Measurements from ENCODE around the gene NFIB. TPM values are rescaled to one million over a fixed set of nuclear protein-coding genes. Genes with fewer than 3 reads are reported as not detected.

NFIB gene
- total RNA-seq, 1 experiment from 2014 or later = 12.5 TPM

DNA sequence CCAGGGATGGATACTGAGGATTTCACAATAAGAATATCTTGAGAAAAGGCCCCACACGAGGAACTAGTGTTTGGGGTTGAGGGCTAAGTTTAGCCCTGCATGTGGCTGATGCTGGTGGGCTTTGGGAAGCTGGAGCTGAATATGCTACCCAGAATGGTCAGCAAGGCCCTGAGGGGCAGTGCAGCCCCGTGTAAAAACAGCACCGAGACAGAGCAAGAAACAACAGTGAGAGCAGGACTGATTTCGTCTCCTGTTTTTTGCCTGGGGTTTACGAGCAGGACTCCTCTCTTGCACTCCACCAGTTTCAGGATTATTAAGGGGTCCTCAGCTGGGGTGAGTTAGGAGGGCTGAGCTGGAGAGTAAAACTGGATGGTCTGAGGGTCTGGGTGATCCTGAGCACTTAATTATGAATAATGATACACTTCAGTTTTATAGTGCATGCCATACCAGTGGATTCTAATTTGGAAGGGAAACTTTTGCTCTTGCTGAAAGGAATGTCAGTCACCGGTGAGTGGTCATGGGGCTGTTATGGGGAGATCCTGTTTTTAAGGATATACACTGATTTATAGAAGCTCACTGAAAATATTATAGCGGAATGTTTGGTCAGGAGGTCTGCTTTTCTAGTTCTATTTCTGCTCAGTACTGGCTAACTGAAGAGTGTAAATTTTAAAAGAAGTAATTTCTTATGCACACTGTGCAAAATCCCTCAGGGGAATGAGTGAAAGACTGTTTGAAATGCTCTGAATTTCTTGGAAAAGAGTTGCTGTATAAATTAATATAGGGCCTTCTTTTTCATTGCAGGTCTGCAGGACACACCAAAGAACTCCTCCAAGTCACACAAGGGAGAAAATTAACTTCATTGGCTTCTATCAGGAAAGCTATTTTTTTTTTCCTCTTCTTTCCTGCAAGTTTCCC is 42.7 kb upstream of the NFIB start:
- Mint-ChIP-seq H3K27ac (peak overlapping the region; percentile 38; the same call in 1 of the 2 replicates), H3K36me3 (no peaks in the 10 kb centered on the region), H3K9me3 (no peaks in the 10 kb centered on the region), H3K4me3 (no peak overlapping the region), H3K4me1 (peaks cover 48% of the 10 kb centered on the region), H3K27me3 (ENCODE audit: low read depth) (peaks cover 28% of the 10 kb centered on the region)
- ChIA-PET CTCF (interaction anchor here (0.5 kb wide), 1 partner anchor 411 kb away, joined by 4 read pairs; no protein-coding TSS in a partner anchor), POLR2A (no interaction called here)
- TF ChIP-seq, protein P1, sequence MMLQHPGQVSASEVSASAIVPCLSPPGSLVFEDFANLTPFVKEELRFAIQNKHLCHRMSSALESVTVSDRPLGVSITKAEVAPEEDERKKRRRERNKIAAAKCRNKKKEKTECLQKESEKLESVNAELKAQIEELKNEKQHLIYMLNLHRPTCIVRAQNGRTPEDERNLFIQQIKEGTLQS (CRISPR knock-in tag; conservative IDR thresholded peaks at IDR 0.05) = no peak
- TF ChIP-seq ETV6 (CRISPR knock-in tag; IDR thresholded peaks at IDR 0.05) = no peak
- no peak for TF ChIP-seq ZNF396 (CRISPR knock-in tag; IDR thresholded peaks at IDR 0.05; ENCODE audit: borderline replicate concordance)
- no peak for TF ChIP-seq ZNF263 (CRISPR knock-in tag; IDR thresholded peaks at IDR 0.05; ENCODE audit: low read depth)
- ATAC-seq (no peak; the same call in 1 of the 2 replicates), DNase-seq (ENCODE audit: low spot score) (no peak)

DNA sequence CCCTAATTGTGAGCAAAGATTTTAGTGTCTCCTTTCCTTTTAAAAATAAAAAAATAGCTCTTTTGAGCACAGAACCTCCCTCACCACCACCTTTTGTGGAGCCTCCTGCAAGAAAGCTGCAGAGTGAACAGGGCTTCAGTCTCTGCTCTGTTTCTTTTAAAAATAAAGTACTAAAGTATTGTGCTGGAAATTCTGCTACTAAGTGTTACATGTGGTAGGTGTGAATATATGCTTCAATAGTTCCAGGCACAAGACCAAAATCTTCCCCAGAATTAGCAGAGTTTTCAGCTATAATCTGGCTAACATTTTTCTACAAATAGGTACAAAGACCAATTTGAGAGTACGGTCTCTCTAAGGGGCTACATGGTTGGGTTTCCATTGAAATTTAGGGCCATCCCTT is 40.3 kb upstream of the NFIB start:
- H3K9me3 Mint-ChIP-seq = no peaks in the 10 kb centered on the region
- POLR2A ChIA-PET = interaction anchor here (0.7 to 1.0 kb wide), 2 partner anchors 38 to 118 kb away, joined by 4 to 15 read pairs; no protein-coding TSS in a partner anchor

More for the DNA sequence above, 40.3 kb upstream of the NFIB start:
- no peaks in the 10 kb centered on the region for H3K36me3 Mint-ChIP-seq
- TF ChIP-seq FOXJ3 (CRISPR knock-in tag; IDR thresholded peaks at IDR 0.05; ENCODE audit: borderline replicate concordance) = no peak
- TF ChIP-seq, protein P2, sequence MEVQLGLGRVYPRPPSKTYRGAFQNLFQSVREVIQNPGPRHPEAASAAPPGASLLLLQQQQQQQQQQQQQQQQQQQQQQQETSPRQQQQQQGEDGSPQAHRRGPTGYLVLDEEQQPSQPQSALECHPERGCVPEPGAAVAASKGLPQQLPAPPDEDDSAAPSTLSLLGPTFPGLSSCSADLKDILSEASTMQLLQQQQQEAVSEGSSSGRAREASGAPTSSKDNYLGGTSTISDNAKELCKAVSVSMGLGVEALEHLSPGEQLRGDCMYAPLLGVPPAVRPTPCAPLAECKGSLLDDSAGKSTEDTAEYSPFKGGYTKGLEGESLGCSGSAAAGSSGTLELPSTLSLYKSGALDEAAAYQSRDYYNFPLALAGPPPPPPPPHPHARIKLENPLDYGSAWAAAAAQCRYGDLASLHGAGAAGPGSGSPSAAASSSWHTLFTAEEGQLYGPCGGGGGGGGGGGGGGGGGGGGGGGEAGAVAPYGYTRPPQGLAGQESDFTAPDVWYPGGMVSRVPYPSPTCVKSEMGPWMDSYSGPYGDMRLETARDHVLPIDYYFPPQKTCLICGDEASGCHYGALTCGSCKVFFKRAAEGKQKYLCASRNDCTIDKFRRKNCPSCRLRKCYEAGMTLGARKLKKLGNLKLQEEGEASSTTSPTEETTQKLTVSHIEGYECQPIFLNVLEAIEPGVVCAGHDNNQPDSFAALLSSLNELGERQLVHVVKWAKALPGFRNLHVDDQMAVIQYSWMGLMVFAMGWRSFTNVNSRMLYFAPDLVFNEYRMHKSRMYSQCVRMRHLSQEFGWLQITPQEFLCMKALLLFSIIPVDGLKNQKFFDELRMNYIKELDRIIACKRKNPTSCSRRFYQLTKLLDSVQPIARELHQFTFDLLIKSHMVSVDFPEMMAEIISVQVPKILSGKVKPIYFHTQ (CRISPR knock-in tag; IDR thresholded peaks at IDR 0.05) = no peak
- TF ChIP-seq CBFB (CRISPR knock-in tag; IDR thresholded peaks at IDR 0.05; ENCODE audit: low read depth) = no peak
- TF ChIP-seq, protein P3, sequence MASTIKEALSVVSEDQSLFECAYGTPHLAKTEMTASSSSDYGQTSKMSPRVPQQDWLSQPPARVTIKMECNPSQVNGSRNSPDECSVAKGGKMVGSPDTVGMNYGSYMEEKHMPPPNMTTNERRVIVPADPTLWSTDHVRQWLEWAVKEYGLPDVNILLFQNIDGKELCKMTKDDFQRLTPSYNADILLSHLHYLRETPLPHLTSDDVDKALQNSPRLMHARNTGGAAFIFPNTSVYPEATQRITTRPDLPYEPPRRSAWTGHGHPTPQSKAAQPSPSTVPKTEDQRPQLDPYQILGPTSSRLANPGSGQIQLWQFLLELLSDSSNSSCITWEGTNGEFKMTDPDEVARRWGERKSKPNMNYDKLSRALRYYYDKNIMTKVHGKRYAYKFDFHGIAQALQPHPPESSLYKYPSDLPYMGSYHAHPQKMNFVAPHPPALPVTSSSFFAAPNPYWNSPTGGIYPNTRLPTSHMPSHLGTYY (CRISPR knock-in tag; IDR thresholded peaks at IDR 0.05) = no peak
- TF ChIP-seq, protein P4, sequence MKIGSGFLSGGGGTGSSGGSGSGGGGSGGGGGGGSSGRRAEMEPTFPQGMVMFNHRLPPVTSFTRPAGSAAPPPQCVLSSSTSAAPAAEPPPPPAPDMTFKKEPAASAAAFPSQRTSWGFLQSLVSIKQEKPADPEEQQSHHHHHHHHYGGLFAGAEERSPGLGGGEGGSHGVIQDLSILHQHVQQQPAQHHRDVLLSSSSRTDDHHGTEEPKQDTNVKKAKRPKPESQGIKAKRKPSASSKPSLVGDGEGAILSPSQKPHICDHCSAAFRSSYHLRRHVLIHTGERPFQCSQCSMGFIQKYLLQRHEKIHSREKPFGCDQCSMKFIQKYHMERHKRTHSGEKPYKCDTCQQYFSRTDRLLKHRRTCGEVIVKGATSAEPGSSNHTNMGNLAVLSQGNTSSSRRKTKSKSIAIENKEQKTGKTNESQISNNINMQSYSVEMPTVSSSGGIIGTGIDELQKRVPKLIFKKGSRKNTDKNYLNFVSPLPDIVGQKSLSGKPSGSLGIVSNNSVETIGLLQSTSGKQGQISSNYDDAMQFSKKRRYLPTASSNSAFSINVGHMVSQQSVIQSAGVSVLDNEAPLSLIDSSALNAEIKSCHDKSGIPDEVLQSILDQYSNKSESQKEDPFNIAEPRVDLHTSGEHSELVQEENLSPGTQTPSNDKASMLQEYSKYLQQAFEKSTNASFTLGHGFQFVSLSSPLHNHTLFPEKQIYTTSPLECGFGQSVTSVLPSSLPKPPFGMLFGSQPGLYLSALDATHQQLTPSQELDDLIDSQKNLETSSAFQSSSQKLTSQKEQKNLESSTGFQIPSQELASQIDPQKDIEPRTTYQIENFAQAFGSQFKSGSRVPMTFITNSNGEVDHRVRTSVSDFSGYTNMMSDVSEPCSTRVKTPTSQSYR (CRISPR knock-in tag; IDR thresholded peaks at IDR 0.05) = no peak
- TF ChIP-seq ZNF671 (CRISPR knock-in tag; IDR thresholded peaks at IDR 0.05) = no peak
- TF ChIP-seq NR2C2 (CRISPR knock-in tag; IDR thresholded peaks at IDR 0.05) = no peak
- TF ChIP-seq HMGA2 (CRISPR knock-in tag; IDR thresholded peaks at IDR 0.05) = no peak
- TF ChIP-seq, protein P5, sequence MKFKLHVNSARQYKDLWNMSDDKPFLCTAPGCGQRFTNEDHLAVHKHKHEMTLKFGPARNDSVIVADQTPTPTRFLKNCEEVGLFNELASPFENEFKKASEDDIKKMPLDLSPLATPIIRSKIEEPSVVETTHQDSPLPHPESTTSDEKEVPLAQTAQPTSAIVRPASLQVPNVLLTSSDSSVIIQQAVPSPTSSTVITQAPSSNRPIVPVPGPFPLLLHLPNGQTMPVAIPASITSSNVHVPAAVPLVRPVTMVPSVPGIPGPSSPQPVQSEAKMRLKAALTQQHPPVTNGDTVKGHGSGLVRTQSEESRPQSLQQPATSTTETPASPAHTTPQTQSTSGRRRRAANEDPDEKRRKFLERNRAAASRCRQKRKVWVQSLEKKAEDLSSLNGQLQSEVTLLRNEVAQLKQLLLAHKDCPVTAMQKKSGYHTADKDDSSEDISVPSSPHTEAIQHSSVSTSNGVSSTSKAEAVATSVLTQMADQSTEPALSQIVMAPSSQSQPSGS (CRISPR knock-in tag; IDR thresholded peaks at IDR 0.05; ENCODE audit: borderline replicate concordance, low read depth) = no peak
- no peak for TF ChIP-seq OVOL2 (CRISPR knock-in tag; IDR thresholded peaks at IDR 0.05; ENCODE audit: borderline replicate concordance)
- TF ChIP-seq, protein P6, sequence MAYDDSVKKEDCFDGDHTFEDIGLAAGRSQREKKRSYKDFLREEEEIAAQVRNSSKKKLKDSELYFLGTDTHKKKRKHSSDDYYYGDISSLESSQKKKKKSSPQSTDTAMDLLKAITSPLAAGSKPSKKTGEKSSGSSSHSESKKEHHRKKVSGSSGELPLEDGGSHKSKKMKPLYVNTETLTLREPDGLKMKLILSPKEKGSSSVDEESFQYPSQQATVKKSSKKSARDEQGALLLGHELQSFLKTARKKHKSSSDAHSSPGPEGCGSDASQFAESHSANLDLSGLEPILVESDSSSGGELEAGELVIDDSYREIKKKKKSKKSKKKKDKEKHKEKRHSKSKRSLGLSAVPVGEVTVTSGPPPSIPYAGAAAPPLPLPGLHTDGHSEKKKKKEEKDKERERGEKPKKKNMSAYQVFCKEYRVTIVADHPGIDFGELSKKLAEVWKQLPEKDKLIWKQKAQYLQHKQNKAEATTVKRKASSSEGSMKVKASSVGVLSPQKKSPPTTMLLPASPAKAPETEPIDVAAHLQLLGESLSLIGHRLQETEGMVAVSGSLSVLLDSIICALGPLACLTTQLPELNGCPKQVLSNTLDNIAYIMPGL (CRISPR knock-in tag; IDR thresholded peaks at IDR 0.05) = no peak
- TF ChIP-seq, protein P7, sequence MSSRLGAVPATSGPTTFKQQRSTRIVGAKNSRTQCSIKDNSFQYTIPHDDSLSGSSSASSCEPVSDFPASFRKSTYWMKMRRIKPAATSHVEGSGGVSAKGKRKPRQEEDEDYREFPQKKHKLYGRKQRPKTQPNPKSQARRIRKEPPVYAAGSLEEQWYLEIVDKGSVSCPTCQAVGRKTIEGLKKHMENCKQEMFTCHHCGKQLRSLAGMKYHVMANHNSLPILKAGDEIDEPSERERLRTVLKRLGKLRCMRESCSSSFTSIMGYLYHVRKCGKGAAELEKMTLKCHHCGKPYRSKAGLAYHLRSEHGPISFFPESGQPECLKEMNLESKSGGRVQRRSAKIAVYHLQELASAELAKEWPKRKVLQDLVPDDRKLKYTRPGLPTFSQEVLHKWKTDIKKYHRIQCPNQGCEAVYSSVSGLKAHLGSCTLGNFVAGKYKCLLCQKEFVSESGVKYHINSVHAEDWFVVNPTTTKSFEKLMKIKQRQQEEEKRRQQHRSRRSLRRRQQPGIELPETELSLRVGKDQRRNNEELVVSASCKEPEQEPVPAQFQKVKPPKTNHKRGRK (CRISPR knock-in tag; IDR thresholded peaks at IDR 0.05; ENCODE audit: borderline replicate concordance) = no peak
- TF ChIP-seq RELA (CRISPR knock-in tag; IDR thresholded peaks at IDR 0.05; ENCODE audit: borderline replicate concordance) = no peak
- no peak for TF ChIP-seq NFATC4 (CRISPR knock-in tag; IDR thresholded peaks at IDR 0.05)
- TF ChIP-seq ZBTB21 (CRISPR knock-in tag; IDR thresholded peaks at IDR 0.05; ENCODE audit: borderline replicate concordance) = no peak
- no peak for TF ChIP-seq RORB (CRISPR knock-in tag; IDR thresholded peaks at IDR 0.05)
- H3K27me3 Mint-ChIP-seq (ENCODE audit: low read depth) = peaks cover 52% of the 10 kb centered on the region
- peaks cover 60% of the 10 kb centered on the region for H3K4me1 Mint-ChIP-seq
- CTCF ChIA-PET = interaction anchor here (0.6 to 2.2 kb wide), 27 partner anchors 8 to 1071 kb away, joined by 3 to 24 read pairs (median 4); no protein-coding TSS in a partner anchor
- no peak overlapping the region for H3K27ac Mint-ChIP-seq
- H3K4me3 Mint-ChIP-seq = no peak overlapping the region
- DNase-seq (ENCODE audit: low spot score) = no peak
- no peak for ATAC-seq
